Measurements from ENCODE around the gene FBXL13.
"Not testable (repeated sequence)": the region's sequence is repeated elsewhere in the genome, so short reads cannot be mapped to it uniquely, and the experiment has no call there.

Gene FBXL13

DNA sequence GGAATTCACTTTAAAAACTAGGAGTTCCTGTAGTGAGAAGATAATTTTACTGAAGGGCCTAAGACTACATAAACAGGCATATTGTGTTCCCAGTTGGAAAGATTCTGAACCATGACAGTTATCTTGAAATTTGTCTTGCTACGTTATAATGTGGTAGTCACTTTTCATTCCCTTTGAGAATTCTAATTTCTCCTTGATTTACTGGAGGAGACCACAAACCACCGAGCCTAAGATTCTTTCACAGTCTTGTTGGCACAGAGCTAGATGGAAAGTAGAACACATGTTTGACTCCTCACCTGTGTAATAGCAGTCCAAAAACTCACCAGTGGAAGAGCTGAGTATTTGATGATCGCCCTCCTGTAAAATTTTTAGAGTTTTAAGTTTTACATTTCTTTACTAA lies 5.2 kb upstream of the FBXL13 start:
- no peak for DNase-seq (ENCODE audit: low spot score)

DNA sequence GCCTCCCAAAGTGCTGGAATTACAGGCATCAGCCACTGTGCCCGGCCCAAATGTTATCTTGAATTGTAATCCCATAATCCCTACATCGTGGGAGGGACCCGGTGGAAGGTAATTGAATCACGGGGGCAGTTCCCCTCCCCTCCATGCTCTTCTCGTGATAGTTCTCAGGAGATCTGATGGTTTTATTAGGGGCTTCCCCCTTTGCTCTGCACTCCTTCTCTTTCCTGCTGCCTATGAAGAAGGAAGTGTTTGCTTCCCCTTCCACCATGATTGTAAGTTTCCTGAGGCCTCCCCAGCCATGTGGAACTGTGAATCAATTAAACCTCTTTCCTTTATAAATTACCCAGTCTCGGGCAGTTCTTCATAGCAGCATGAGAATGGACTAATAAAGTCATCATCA lies 3.6 kb upstream of the FBXL13 start:
- not testable (repeated sequence) for DNase-seq (ENCODE audit: low spot score)

DNA sequence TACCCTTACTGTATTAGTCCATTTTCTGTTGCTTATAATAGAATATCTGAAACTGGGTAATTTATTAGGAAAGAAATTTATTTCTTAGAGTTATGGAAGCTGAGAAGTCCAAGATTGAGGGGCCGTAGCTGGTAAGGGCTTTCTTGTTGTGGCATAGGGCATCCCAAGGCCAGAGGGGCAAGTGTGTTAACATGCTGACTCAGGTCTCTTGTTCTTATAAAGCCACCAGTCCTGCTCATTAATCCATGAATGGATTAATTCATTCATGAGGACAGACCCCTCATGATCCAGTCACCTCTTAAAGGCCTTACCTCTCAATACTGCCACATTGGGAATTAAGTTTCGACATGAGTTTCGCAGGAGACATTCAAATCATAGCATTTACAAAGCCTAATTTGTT lies 2.7 kb upstream of the FBXL13 start:
- DNase-seq (ENCODE audit: low spot score): no peak

DNA sequence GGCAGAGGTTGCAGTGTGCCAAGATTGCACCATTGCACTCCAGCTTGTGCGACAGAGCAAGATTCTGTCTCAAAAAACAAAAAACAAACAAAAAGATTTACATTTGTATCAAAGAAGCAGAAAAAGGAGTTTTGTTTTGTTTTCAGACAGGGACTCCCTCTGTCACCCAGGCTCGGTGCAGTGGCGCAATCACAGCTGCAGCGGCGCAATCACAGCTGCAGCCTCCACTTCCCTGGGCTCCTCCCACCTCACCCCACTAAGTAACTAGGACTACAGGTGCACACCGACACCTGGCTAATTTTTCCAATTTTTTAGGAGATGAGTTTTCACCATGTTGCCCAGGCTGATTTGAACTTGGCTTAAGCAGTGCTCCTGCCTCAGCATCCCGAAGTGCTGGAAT lies 2.2 kb upstream of the FBXL13 start:
- no peak for DNase-seq (ENCODE audit: low spot score)

DNA sequence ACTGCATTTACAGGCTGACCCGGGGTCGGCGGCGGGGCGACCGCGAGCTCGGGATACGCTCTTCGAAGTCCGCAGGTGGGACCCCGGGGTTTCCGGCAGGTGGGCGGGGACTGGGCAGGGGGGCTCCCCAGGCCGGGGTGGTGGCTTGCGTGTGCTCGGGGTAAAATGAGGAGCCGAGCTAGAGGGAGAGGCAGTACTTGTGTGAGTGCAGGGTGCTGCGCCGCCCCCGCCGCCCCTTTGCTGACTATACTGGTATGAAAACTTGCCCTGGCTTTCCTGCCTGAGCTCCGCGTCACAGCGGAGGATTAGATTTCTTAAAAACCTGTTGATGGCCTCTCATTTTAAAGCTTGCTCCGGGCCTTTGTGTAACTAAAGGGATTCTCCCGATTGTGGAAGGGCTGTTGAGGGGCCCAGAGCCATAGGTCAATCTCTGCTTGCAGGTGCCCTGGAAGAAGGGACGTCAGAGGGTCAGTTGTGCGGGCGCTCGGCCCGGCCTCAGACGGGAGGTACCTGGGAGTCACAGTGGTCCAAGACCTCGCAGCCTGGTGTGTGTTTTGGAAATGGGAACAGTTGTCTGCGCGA lies 832 bp upstream of the FBXL13 start:
- DNase-seq (ENCODE audit: low spot score): peak; percentile 54

DNA sequence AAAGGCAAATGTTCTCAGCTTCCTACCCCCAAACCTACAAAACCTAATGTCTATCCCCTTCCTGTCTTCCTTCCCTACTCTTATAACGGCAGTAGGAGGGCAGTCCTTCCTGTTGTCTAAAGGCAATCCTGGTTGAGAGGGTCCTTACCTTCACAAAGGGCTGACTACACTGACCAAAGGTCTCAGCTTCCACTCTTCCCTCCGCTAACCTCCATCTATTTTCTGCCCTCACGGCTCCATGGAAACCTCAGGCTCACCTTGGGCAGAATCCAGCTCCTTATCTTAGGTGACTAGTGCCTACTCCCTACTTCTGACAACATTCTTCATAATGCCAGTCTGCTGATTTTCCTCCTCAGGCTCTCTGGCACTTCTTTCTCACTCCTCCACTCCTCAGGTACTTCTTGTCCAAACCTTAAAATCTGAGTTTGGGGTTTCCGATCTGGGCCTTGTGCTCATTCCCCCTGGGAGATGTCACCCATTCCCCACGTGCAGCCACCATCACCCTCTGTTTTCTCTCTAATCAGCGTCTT lies 542 bp downstream of the FBXL13 start:
- peak; percentile 11 for DNase-seq (ENCODE audit: low spot score)

DNA sequence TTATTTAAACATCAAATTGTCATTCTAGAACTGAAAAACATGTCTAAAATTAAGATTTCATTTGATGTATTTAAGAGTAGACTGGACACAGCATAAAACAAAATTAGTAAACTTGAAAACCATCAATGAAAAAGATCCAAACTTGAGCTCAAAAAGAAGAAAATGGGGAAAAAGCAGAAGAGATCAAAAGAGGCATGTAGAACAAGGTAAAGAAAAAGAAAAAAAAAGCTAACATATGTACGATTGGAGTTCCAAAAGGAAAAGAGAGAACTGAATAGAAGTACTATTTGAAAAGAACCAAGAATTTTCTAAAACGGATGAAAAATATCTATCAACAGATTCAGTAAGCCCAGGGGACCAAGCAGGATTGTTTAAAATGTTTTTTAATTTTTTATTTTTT lies 3.6 kb downstream of the FBXL13 start:
- no peak for DNase-seq (ENCODE audit: low spot score)

DNA sequence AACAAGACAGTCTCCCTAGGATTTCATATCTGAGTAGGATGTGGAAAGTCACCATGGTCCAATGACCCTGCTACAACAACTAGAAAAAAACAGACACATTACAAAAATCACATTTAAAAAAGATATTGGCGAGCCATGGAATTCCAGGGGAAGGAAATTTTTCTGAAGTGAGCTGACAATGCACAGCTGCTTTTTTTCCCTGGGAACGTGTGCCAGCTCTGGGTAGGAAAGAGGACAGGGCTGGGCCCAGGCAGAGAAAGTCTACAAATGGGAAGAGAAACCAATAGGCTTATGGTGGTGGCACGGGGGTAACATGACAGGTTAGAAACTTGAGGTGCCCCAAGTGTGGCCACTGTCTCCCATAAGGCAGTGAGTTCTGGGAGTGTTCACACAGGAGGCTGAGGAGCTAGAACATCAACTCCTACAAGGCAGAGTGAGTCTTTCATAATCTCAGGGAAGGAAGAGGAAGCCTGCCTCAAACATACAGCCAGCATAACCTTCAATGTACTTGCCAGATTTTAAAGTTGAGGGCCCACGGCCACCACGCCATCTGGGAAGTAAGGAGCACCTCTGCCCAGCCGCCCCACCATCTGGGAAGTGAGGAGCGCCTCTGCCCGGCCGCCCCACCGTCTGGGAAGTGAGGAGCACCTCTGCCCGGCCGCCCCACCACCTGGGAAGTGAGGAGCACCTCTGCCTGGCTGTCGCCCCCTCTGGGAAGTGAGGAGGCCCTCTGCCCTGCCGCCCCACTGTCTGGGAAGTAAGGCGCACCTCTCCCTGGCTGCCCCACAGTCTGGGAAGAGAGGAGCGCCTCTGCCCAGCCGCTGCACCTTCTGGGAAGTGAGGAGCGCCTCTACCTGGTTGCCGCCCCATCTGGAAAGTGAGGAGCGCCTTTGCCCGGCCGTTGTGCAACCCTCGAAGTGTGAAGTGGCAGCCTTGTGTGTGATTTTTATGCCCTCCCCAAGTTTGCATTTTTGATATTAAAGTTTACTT lies 5.9 kb downstream of the FBXL13 start:
- no peak for DNase-seq (ENCODE audit: low spot score)

DNA sequence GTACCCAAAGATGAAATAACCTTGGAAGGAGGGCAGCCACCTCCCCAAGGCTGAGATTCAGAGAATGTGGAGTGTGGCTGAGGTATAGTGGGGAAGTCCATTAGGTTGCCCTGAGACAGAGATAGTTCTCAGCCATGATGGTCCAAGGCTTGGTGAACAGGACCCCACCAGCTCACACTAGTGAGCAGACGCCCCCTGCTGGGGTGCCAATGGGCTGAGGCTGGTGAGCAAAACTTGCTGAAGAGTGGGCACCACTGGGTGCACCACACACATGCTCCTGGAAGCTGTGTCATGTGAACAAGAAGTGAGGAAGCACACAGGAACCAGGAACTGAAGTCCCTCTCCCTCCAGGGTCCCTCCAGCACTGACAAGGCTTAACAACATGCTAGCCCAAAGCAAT lies 8.9 kb downstream of the FBXL13 start:
- DNase-seq (ENCODE audit: low spot score): peak; percentile 25

DNA sequence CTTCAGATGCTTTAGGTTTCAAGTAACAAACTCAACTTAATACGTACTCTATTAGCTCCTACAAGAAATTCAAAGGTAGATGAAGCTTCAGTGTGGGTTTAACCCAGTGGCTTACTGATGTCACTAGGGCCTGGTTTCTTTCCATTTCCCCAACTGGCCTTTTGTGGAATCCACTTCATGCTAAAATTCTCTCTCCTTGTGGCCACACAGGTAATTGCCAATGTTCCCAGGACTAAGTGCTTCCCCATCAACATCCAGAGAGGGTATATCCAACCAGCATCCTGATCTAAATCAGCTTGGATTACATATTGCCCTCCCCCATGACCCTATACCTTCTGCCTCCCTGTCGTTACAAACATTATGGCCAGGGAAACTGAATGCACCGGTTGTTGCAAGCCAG lies 10.7 kb downstream of the FBXL13 start:
- DNase-seq (ENCODE audit: low spot score): no peak

DNA sequence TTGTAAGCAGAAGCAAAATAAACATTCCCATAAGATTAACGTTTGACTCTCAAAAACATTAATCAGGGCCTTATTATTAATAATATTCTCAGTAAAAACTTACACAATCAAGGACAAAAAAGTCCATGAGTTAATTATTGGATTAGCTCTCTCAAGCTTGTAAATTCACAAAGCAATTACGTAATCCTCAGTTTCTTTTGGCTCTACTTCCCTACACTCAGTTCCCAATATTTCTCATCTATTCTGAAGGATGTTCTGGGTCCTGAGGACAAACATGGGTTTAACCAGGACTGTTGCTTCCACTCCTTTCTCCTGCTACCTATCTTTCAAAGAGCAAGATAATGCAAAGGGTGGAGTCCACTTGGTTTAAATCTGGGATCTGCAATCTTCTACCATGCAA lies 15.1 kb downstream of the FBXL13 start:
- no peak for DNase-seq (ENCODE audit: low spot score)

DNA sequence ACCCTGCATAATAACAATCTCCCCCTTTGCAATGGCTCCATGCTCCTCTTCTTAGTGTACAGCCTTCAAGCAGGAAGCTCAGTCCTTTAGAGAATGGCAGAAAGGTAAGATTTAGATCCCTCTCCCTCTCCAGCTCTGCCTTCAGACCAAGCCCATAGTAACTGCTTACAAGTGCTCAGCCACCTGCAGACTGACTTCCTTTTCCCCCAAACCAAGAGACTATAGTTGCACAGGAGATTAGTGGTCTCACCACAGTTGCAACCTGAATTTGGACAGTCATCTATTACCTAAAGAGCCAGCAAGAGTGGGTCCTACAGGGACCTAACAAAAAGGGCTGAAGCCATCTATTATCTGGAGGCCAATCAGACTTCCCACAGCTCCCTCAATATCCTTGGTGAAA lies 16.5 kb downstream of the FBXL13 start:
- no peak for DNase-seq (ENCODE audit: low spot score)

DNA sequence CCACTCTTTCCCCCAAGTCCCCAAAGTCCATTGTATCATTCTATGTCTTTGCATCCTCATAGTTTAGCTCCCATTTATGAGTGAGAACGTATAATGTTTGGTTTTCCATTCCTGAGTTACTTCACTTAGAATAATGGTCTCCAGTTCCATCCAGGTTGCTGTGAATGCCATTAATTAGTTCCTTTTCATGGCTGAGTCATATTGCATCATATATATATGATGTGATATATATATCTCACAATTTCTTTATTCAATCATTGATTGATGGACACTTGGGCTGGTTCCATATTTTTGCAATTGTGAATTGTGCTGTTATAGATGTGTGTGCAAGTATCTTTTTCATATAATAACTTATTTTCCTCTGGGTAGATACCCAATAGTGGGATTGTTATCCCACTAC lies 18.6 kb downstream of the FBXL13 start:
- DNase-seq (ENCODE audit: low spot score): not testable (repeated sequence)

DNA sequence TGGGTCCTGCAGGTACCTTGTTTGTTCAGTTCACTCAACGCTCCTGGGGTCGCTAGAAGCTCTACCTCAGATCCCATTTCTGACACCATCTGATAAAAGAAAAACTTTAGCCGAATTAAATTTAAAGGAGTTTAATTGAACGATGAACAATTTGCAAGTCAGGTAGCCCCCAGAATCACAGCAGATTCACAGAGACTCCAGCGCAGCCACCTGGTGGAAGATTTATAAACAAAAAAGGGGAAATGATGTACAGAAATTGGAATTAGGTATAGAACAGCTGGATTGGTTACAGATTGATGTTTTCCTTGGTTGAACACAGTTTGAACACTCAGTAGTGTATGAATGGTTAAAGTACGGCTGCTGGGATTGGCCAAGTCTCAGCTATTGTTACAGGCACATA lies 23.1 kb downstream of the FBXL13 start:
- no peak for DNase-seq (ENCODE audit: low spot score)

DNA sequence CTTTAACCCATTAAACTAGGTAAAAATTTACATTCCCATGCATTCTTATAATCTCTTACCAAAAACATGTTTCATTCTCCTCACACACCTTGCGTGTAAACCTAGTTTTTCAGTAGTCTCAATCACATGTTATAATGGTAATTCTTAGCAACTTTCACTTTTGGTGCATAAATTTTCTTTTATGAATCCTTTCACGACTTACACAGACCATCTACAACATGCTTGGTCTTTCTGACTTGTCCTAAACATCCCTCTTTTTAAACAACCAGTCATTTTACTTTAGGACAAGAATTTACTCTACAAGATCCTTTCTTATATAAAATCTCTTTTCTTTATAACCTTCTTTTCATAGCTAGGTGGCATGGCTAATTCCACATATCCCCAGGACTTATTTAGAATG lies 25.8 kb downstream of the FBXL13 start:
- no peak for DNase-seq (ENCODE audit: low spot score)

DNA sequence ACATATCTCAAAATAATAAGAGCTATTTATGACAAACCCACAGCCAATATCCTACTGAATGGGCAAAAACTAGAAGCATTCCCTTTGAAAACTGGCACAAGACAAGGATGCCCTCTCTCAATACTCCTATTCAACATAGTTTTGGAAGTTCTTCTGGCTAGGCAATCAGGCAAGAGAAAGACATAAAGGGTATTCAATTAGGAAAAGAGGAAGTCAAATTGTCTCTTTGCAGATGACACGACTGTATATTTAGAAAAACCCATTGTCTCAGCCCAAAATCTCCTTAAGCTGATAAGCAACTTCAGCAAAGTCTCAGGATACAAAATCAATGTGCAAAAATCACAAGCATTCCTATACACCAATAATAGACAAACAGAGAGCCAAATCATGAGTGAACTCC lies 32.8 kb downstream of the FBXL13 start:
- DNase-seq (ENCODE audit: low spot score): not testable (repeated sequence)

DNA sequence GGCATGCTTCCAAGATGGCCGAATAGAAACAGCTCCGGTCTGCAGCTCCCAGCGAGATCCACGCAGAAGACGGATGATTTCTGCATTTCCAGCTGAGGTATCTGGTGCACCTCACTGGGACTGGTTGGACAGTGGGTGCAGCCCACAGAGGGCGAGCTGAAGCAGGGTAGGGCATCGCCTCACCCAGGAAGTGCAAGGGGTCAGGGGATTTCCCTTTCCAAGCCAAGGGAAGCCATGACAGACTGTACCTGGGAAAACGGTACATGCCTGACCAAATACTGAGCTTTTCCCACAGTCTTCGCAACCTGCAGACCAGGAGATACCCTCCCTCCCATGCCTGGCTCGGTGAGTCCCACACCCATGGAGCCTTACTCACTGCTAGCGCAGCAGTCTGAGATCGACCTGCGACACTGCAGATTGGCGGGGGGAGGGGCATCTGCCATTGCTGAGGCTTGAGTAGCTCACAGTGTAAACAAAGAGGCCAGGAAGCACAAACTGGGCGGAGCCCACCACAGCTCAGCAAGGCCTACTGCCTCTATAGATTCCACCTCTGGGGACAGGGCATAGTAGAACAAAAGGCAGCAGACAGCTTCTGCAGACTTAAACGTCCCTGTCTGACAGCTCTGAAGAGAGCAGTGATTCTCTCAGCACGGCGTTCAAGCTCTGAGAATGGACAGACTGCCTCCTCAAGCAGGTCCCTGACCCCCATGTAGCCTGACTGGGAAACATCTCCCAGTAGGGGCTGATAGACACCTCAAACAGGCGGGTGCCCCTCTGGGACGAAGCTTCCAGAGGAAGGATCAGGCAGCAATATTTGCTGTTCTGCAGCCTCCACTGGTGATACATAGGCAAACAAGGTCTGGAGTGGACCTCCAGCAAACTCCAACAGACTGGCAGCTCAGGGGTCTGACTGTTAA lies 36.5 kb downstream of the FBXL13 start:
- not testable (repeated sequence) for DNase-seq (ENCODE audit: low spot score)

DNA sequence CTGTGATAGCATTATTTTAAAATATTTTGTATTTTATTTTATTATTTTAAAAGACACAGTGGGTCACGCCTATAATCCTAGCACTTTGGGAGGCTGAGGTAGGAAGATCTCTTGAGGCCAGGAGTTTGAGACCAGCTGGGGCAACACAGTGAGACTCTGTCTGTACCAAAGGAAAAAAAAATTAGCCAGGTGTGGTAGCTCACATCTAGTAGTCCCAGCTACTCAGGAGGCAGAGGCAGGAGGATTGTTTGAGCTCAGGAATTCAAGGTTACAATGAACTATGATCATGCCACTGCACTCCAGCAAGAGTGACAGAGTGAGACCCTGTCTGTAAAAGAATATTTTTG lies 37.1 kb downstream of the FBXL13 start:
- DNase-seq (ENCODE audit: low spot score): no peak

DNA sequence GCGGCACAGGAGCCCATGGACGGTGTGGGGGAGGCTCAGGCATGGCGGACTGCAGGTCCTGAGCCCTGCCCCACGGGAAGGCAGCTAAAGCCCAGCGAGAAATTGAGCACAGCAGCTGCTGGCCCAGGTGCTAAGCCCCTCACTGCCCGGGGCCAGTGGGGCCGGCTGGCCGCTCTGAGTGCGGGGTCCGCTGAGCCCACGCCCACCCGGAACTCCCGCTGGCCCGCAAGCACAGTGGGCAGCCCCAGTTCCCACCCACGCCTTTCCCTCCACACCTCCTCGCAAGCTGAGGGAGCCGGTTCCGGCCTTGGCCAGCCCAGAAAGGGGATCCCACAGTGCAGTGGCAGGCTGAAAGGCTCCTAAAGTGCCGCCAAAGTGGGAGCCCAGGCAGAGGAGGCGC lies 40.3 kb downstream of the FBXL13 start:
- not testable (repeated sequence) for DNase-seq (ENCODE audit: low spot score)

DNA sequence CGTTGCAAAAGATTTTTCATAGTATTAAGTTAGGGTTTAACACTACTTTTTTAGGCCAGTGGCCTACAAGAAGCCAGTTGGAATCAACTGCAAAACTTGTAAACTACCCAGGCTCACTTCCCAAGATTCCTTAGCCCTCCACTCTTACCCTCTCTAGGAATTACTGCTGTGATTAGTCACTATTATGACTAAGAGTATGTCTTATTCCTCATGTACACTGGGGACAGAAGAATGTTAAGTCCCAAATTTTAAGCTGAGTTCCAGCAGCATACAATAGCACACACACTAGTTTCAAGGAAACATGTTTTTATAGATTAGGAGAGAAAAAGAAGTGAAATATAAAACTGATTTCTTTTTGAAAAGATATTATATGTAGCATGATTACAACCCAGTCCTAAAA lies 42.8 kb downstream of the FBXL13 start:
- no peak for DNase-seq (ENCODE audit: low spot score)

DNA sequence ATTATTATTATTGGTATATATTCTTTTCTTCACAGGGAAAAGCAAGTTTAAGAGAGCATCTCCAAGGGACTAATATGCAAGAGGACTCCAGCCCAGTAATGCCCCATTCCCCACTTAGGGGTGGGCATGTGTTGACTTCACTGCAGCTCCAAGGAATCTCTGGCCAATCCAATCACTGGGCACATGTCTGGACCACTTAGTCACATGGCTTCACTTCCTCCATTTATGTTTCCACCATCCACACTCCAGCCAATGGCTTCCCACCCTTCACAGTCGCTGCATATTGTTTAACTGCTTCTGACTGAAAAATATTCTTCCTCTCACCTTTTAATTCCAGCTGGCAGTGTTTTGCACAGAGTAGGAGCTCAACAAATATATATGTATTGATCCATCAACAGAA lies 43.6 kb downstream of the FBXL13 start:
- DNase-seq (ENCODE audit: low spot score): no peak

DNA sequence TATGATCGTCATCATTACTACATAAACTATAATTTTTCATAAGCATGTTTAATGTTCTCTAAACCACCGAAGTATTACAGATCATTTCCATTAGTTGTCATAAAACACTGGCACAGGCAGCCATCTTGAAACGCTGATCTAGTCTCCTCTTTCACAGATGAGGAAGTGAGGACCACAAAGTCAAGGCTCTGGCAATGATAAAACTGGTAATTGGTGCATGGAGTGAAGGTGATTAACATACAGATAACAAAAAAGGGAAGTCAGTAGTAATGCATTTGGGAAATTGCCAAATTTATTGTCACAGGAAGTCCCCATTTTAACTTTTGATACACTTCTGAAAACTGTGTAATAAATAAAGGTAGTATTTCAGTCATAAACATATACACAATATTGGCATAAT lies 49.3 kb downstream of the FBXL13 start:
- DNase-seq (ENCODE audit: low spot score): no peak
